Astrocyte (in vitro differentiated cells and primary cell): ENCODE measurements around the gene FAM222A. TPM values are rescaled to one million over a fixed set of nuclear protein-coding genes. Genes with fewer than 3 reads are reported as not detected.

Experiments used
- DNase-seq: peaks from one replicate; pipeline ENCODE4 v3.0.0-alpha.2; 2010; ENCODE audit warnings: low read depth
- FAIRE-seq: peaks from 2 replicates; lab custom pipeline; 2011; peaks lifted over from hg19 to GRCh38; lab: Jason Lieb, UNC
- H2AFZ ChIP-seq: 2 replicates; pipeline ENCODE4 v1.6.0; 2012; ENCODE audit warnings: low read depth, low read length, inconsistent platforms
- H3K27ac ChIP-seq: 2 replicates; pipeline ENCODE4 v1.5.1; 2011; ENCODE audit warnings: low read depth, low read length, inconsistent platforms
- H3K27me3 ChIP-seq: 2 replicates; pipeline ENCODE4 v1.6.0; 2011; ENCODE audit warnings: low read length, inconsistent platforms; ENCODE audit not compliant: insufficient read depth
- H3K36me3 ChIP-seq: 2 replicates; pipeline ENCODE4 v1.5.1; 2011; ENCODE audit warnings: low read length, inconsistent platforms; ENCODE audit not compliant: insufficient read depth
- H3K4me1 ChIP-seq: 2 replicates; pipeline ENCODE4 v1.5.1; 2011; ENCODE audit warnings: low read length, inconsistent platforms; ENCODE audit not compliant: insufficient read depth
- H3K4me2 ChIP-seq: 2 replicates; pipeline ENCODE4 v1.6.0; 2012; ENCODE audit warnings: low read length, inconsistent platforms
- H3K4me3 ChIP-seq: 2 replicates; pipeline ENCODE4 v1.5.1; 2011; ENCODE audit warnings: low read depth, mild to moderate bottlenecking, low read length, inconsistent platforms; ENCODE audit not compliant: insufficient read depth
- H3K79me2 ChIP-seq: 2 replicates; pipeline ENCODE4 v1.6.0; 2012; ENCODE audit warnings: mild to moderate bottlenecking, low read length, inconsistent platforms; ENCODE audit not compliant: insufficient read depth
- H3K9ac ChIP-seq: 2 replicates; pipeline ENCODE4 v1.6.0; 2012; ENCODE audit warnings: mild to moderate bottlenecking, low read length, inconsistent platforms
- H3K9me3 ChIP-seq: 2 replicates; pipeline ENCODE4 v1.5.1; 2012; ENCODE audit warnings: low read depth, mild to moderate bottlenecking, low read length, inconsistent platforms; ENCODE audit not compliant: insufficient read depth
- H4K20me1 ChIP-seq: 2 replicates; pipeline ENCODE4 v1.6.0; 2012; ENCODE audit warnings: low read length, inconsistent platforms; ENCODE audit not compliant: insufficient read depth
- H3K27ac Mint-ChIP-seq: one replicate; pipeline ENCODE4 v1.8.0; 2021; ENCODE audit warnings: mild to moderate bottlenecking, mixed read lengths; ENCODE audit not compliant: unreplicated experiment
- H3K27me3 Mint-ChIP-seq: one replicate; pipeline ENCODE4 v1.8.0; 2021; ENCODE audit warnings: low read depth, mixed read lengths; ENCODE audit not compliant: unreplicated experiment
- H3K36me3 Mint-ChIP-seq: one replicate; pipeline ENCODE4 v1.8.0; 2021; ENCODE audit warnings: low read depth, mixed read lengths; ENCODE audit not compliant: unreplicated experiment
- H3K4me1 Mint-ChIP-seq: one replicate; pipeline ENCODE4 v1.8.0; 2021; ENCODE audit warnings: low read depth, mixed read lengths; ENCODE audit not compliant: unreplicated experiment
- H3K4me3 Mint-ChIP-seq: one replicate; pipeline ENCODE4 v1.8.0; 2021; ENCODE audit warnings: mild to moderate bottlenecking, moderate library complexity, mixed read lengths; ENCODE audit not compliant: unreplicated experiment
- H3K9me3 Mint-ChIP-seq: one replicate; pipeline ENCODE4 v1.8.0; 2021; ENCODE audit warnings: mild to moderate bottlenecking, mixed read lengths; ENCODE audit not compliant: unreplicated experiment
- CTCF ChIP-seq: IDR thresholded peaks from 2 replicates; pipeline ENCODE4 v1.5.1; 2011; ENCODE audit warnings: low read depth, mild to moderate bottlenecking, inconsistent platforms, low read length, moderate library complexity; ENCODE audit not compliant: insufficient read depth
- EZH2 ChIP-seq: IDR thresholded peaks from 2 replicates; pipeline ENCODE4 v1.6.1; 2012; ENCODE audit warnings: mild to moderate bottlenecking, low read length, inconsistent platforms; ENCODE audit not compliant: insufficient read depth
- total RNA-seq: library from RNA; stranded (reverse); gene quantifications from 2 replicates; pipeline ENCODE4 v1.2.1, GENCODE V29; 2021

Gene FAM222A
- total RNA-seq, 1 donor from 2014 or later: 1.2 TPM

- Histone ChIP-seq H2AFZ (no peak overlapping the region), H3K36me3 (no peaks in the 10 kb centered on the region), H3K9ac (no peak overlapping the region), H3K79me2 (no peaks in the 10 kb centered on the region), H3K27ac (no peak overlapping the region), H3K27me3 (peaks cover 20% of the 10 kb centered on the region), H4K20me1 (no peaks in the 10 kb centered on the region), H3K4me3 (no peak overlapping the region), H3K9me3 (no peaks in the 10 kb centered on the region), H3K4me2 (no peak overlapping the region), H3K4me1 (no peaks in the 10 kb centered on the region)
- no peaks in the 10 kb centered on the region for H3K36me3 Mint-ChIP-seq
- peaks cover 4% of the 10 kb centered on the region for H3K4me1 Mint-ChIP-seq
- H3K9me3 Mint-ChIP-seq: no peaks in the 10 kb centered on the region
- FAIRE-seq (no peak), DNase-seq (no peak)
- H3K27me3 Mint-ChIP-seq: peaks cover 21% of the 10 kb centered on the region
- H3K27ac Mint-ChIP-seq: no peak overlapping the region
- no peak overlapping the region for H3K4me3 Mint-ChIP-seq
- TF ChIP-seq EZH2: no peak
- TF ChIP-seq CTCF: no peak
These were observed 16.2 kb downstream of the FAM222A start for GRCh38 chr12:109729801-109730200.

GRCh38 chr12:109730306-109731145 lies 16.9 kb downstream of the FAM222A start:
- no peak overlapping the region for H3K4me2 ChIP-seq
- H3K36me3 Mint-ChIP-seq: peaks cover 1% of the 10 kb centered on the region
- H4K20me1 ChIP-seq: no peaks in the 10 kb centered on the region
- H3K36me3 ChIP-seq: no peaks in the 10 kb centered on the region
- H3K79me2 ChIP-seq: no peaks in the 10 kb centered on the region
- no peak overlapping the region for H3K4me3 ChIP-seq
- TF ChIP-seq EZH2: no peak
- no peak for TF ChIP-seq CTCF
- no peaks in the 10 kb centered on the region for H3K9me3 Mint-ChIP-seq
- H3K27ac ChIP-seq: no peak overlapping the region
- no peak for DNase-seq
- H3K27ac Mint-ChIP-seq: no peak overlapping the region
- H3K4me1 Mint-ChIP-seq: peaks cover 4% of the 10 kb centered on the region
- FAIRE-seq: no peak
- peaks cover 27% of the 10 kb centered on the region for H3K27me3 Mint-ChIP-seq
- H3K9ac ChIP-seq: no peak overlapping the region
- no peak overlapping the region for H2AFZ ChIP-seq
- H3K27me3 ChIP-seq: peaks cover 21% of the 10 kb centered on the region
- no peaks in the 10 kb centered on the region for H3K4me1 ChIP-seq
- H3K9me3 ChIP-seq: no peaks in the 10 kb centered on the region
- no peak overlapping the region for H3K4me3 Mint-ChIP-seq

- H2AFZ ChIP-seq: no peak overlapping the region
- peaks cover 25% of the 10 kb centered on the region for H3K27me3 Mint-ChIP-seq
- H3K4me2 ChIP-seq: no peak overlapping the region
- no peak overlapping the region for H3K27ac ChIP-seq
- H3K79me2 ChIP-seq: no peaks in the 10 kb centered on the region
- peaks cover 1% of the 10 kb centered on the region for H3K36me3 Mint-ChIP-seq
- peaks cover 27% of the 10 kb centered on the region for H3K27me3 ChIP-seq
- no peak overlapping the region for H3K4me3 Mint-ChIP-seq
- peaks cover 4% of the 10 kb centered on the region for H3K4me1 Mint-ChIP-seq
- FAIRE-seq: no peak
- H3K27ac Mint-ChIP-seq: no peak overlapping the region
- no peak overlapping the region for H3K9ac ChIP-seq
- no peak for DNase-seq
- TF ChIP-seq CTCF (no peak), EZH2 (no peak)
- H4K20me1 ChIP-seq: no peaks in the 10 kb centered on the region
- no peaks in the 10 kb centered on the region for H3K9me3 Mint-ChIP-seq
- H3K36me3 ChIP-seq: no peaks in the 10 kb centered on the region
- no peaks in the 10 kb centered on the region for H3K9me3 ChIP-seq
- H3K4me3 ChIP-seq: no peak overlapping the region
- H3K4me1 ChIP-seq: no peaks in the 10 kb centered on the region
These were observed 17.7 kb downstream of the FAM222A start for GRCh38 chr12:109731231-109731731.
